DOHH2 (cell line): Measurements from ENCODE around the gene EML4.

Experiments
- H3F3A ChIP-seq: fragments of 200-600 bp; sonication (generic), shearing (Covaris generic); 2 replicates; pipeline ENCODE4 v1.6.0; 2016; ENCODE audit warnings: antibody characterized with exemption, mild to moderate bottlenecking; ENCODE audit not compliant: control insufficient read depth, insufficient read depth
- H3K27ac ChIP-seq: fragments of 200-600 bp; sonication (generic); 2 replicates; pipeline ENCODE4 v1.5.1; 2014; ENCODE audit warnings: low read depth, mild to moderate bottlenecking, low read length, moderate library complexity
- H3K27me3 ChIP-seq: fragments of 200-600 bp; sonication (generic); 2 replicates; pipeline ENCODE4 v1.6.1; 2014; ENCODE audit warnings: mild to moderate bottlenecking, low read length, mixed read lengths; ENCODE audit not compliant: control insufficient read depth
- H3K36me3 ChIP-seq: fragments of 200-600 bp; sonication (generic); 2 replicates; pipeline ENCODE4 v1.6.1; 2014; ENCODE audit warnings: mild to moderate bottlenecking, low read length, moderate library complexity, mixed read lengths; ENCODE audit not compliant: control insufficient read depth
- H3K4me1 ChIP-seq: fragments of 200-600 bp; sonication (generic); 2 replicates; pipeline ENCODE4 v1.6.1; 2014; ENCODE audit warnings: mild to moderate bottlenecking, low read length, mixed read lengths; ENCODE audit not compliant: control insufficient read depth
- H3K4me2 ChIP-seq: fragments of 200-600 bp; sonication (generic); 2 replicates; pipeline ENCODE4 v1.6.0; 2014; ENCODE audit warnings: mild to moderate bottlenecking, low read length, moderate library complexity
- H3K4me3 ChIP-seq: fragments of 200-600 bp; sonication (generic); 2 replicates; pipeline ENCODE4 v1.5.1; 2014; ENCODE audit warnings: mild to moderate bottlenecking, low read length, mixed read lengths
- H3K79me2 ChIP-seq: fragments of 200-600 bp; sonication (generic); 2 replicates; pipeline ENCODE4 v1.6.1; 2014; ENCODE audit warnings: mild to moderate bottlenecking, low read length, mixed read lengths; ENCODE audit not compliant: control insufficient read depth
- H3K9me2 ChIP-seq: fragments of 200-600 bp; sonication (generic); replicated peaks from 2 replicates; pipeline ENCODE4 v1.6.1; 2014; ENCODE audit warnings: mild to moderate bottlenecking, low read length, mixed read lengths; ENCODE audit not compliant: control insufficient read depth
- H3K9me3 ChIP-seq: fragments of 200-600 bp; sonication (generic); 2 replicates; pipeline ENCODE4 v1.6.1; 2014; ENCODE audit warnings: antibody characterized with exemption, low read length, mixed read lengths; ENCODE audit not compliant: control insufficient read depth, insufficient read depth
- H4K20me1 ChIP-seq: fragments of 200-600 bp; sonication (generic); 2 replicates; pipeline ENCODE4 v1.6.0; 2014; ENCODE audit warnings: low read depth, mild to moderate bottlenecking, antibody characterized with exemption, low read length, moderate library complexity; ENCODE audit not compliant: control insufficient read depth, insufficient read depth
- EZH2phosphoT487 ChIP-seq: fragments of 200-600 bp; sonication (generic); IDR thresholded peaks from 2 replicates; pipeline ENCODE4 v1.6.1; 2017; ENCODE audit warnings: borderline replicate concordance, mild to moderate bottlenecking, antibody characterized with exemption, low read length, moderate library complexity, mixed read lengths
- TF ChIP-seq, protein P1 (sequence below): fragments of 200-600 bp; sonication (generic); IDR thresholded peaks from one replicate; pipeline ENCODE4 v1.5.1; 2014; ENCODE audit warnings: antibody characterized with exemption, mild to moderate bottlenecking, low read depth, low read length; ENCODE audit not compliant: poor library complexity, severe bottlenecking

The EML4 gene

DNA sequence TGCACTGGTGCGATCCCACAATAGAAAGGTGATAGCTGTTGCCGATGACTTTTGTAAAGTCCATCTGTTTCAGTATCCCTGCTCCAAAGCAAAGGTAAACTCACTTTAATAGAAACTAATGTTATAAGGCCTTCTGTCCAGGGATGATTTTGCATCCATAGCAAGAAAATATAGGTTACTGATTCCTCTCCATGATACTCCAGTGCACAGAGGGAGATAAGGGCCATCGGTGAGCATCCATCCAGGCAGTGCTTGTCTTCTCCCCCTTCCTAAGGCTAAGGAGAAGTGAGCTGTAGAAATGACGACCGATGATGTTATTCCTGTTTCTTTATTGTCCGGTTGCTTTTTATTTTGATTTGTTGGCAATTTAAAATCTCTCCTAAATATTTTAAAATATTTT lies 159.8 kb downstream of the EML4 start:
- peaks cover 3% of the 10 kb centered on the region; the same call in 1 of the 2 replicates for H3F3A ChIP-seq
- H3K4me1 ChIP-seq = no peaks in the 10 kb centered on the region
- TF ChIP-seq, protein P1, sequence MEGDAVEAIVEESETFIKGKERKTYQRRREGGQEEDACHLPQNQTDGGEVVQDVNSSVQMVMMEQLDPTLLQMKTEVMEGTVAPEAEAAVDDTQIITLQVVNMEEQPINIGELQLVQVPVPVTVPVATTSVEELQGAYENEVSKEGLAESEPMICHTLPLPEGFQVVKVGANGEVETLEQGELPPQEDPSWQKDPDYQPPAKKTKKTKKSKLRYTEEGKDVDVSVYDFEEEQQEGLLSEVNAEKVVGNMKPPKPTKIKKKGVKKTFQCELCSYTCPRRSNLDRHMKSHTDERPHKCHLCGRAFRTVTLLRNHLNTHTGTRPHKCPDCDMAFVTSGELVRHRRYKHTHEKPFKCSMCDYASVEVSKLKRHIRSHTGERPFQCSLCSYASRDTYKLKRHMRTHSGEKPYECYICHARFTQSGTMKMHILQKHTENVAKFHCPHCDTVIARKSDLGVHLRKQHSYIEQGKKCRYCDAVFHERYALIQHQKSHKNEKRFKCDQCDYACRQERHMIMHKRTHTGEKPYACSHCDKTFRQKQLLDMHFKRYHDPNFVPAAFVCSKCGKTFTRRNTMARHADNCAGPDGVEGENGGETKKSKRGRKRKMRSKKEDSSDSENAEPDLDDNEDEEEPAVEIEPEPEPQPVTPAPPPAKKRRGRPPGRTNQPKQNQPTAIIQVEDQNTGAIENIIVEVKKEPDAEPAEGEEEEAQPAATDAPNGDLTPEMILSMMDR = no peak
- no peak for TF ChIP-seq EZH2phosphoT487
- peaks cover 43% of the 10 kb centered on the region for H3K36me3 ChIP-seq
- no peak overlapping the region for H3K4me2 ChIP-seq
- no peak overlapping the region for H3K27ac ChIP-seq
- no peaks in the 10 kb centered on the region for H3K9me3 ChIP-seq
- no peaks in the 10 kb centered on the region for H3K9me2 ChIP-seq
- no peaks in the 10 kb centered on the region for H3K79me2 ChIP-seq
- no peak overlapping the region for H3K4me3 ChIP-seq
- H4K20me1 ChIP-seq = no peaks in the 10 kb centered on the region; the same call in 1 of the 2 replicates
- no peaks in the 10 kb centered on the region for H3K27me3 ChIP-seq

DNA sequence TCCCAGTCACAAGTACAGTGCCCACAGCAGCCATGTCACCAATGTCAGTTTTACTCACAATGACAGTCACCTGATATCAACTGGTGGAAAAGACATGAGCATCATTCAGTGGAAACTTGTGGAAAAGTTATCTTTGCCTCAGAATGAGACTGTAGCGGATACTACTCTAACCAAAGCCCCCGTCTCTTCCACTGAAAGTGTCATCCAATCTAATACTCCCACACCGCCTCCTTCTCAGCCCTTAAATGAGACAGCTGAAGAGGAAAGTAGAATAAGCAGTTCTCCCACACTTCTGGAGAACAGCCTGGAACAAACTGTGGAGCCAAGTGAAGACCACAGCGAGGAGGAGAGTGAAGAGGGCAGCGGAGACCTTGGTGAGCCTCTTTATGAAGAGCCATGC lies 160.6 kb downstream of the EML4 start:
- Histone ChIP-seq H4K20me1 (no peaks in the 10 kb centered on the region; the same call in 1 of the 2 replicates), H3K36me3 (peaks cover 43% of the 10 kb centered on the region), H3K27me3 (no peaks in the 10 kb centered on the region), H3K79me2 (no peaks in the 10 kb centered on the region), H3K9me3 (no peaks in the 10 kb centered on the region), H3K4me3 (no peak overlapping the region), H3K27ac (no peak overlapping the region), H3K9me2 (no peaks in the 10 kb centered on the region), H3K4me2 (no peak overlapping the region), H3K4me1 (no peaks in the 10 kb centered on the region), H3F3A (peaks cover 3% of the 10 kb centered on the region; the same call in 1 of the 2 replicates)
- TF ChIP-seq, protein P1 = no peak
- no peak for TF ChIP-seq EZH2phosphoT487

DNA sequence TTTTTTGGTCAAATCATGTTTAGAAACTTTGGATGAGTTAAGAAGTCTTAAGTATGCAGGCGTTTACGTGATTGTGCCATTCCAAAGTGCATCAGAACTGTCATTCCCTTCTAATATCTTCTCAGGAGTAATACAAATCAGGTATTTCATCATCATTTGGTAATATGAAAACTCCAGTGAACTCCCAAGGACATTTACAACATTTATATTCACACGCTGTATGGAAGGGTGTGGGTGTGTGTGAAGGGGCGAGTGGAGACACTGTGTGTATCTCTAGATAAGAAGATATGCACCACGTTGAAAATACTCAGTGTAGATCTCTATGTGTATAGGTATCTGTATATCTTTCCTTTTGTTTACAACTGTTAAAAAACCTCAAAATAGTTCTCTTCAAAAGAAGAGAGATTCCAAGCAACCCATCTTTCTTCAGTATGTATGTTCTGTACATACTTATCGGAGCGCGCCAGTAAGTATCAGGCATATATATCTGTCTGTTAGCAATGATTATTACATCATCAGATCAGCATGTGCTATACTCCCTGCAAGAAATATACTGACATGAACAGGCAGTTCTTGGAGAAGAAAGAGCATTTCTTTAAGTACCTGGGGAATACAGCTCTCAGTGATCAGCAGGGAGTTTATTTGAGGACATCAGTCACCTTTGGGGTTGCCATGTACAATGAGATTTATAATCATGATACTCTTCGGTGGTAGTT lies 162.6 kb downstream of the EML4 start:
- Histone ChIP-seq H3K27me3 (no peaks in the 10 kb centered on the region), H3K4me3 (no peak overlapping the region), H3K4me2 (no peak overlapping the region), H3F3A (peaks cover 3% of the 10 kb centered on the region; the same call in 1 of the 2 replicates), H3K9me3 (no peaks in the 10 kb centered on the region), H3K4me1 (no peaks in the 10 kb centered on the region), H3K9me2 (no peaks in the 10 kb centered on the region), H3K27ac (no peak overlapping the region), H4K20me1 (no peaks in the 10 kb centered on the region; the same call in 1 of the 2 replicates), H3K36me3 (peaks cover 51% of the 10 kb centered on the region), H3K79me2 (no peaks in the 10 kb centered on the region)
- no peak for TF ChIP-seq EZH2phosphoT487
- TF ChIP-seq, protein P1 = no peak
